GM12872 (cell line): Measurements from ENCODE around the gene RNU1-1.
A peak's percentile ranks its signal among the peaks of the same experiment; 100 is the strongest.
"Not testable (repeated sequence)": the region's sequence is repeated elsewhere in the genome, so short reads cannot be mapped to it uniquely, and the experiment has no call there.

ENCODE experiments used
- TF ChIP-seq, protein P1 (sequence below): IDR thresholded peaks from 3 replicates; pipeline ENCODE4 v1.5.1; 2011; ENCODE audit warnings: low read depth, mild to moderate bottlenecking, low read length, moderate library complexity; ENCODE audit not compliant: insufficient read depth

Gene RNU1-1

DNA sequence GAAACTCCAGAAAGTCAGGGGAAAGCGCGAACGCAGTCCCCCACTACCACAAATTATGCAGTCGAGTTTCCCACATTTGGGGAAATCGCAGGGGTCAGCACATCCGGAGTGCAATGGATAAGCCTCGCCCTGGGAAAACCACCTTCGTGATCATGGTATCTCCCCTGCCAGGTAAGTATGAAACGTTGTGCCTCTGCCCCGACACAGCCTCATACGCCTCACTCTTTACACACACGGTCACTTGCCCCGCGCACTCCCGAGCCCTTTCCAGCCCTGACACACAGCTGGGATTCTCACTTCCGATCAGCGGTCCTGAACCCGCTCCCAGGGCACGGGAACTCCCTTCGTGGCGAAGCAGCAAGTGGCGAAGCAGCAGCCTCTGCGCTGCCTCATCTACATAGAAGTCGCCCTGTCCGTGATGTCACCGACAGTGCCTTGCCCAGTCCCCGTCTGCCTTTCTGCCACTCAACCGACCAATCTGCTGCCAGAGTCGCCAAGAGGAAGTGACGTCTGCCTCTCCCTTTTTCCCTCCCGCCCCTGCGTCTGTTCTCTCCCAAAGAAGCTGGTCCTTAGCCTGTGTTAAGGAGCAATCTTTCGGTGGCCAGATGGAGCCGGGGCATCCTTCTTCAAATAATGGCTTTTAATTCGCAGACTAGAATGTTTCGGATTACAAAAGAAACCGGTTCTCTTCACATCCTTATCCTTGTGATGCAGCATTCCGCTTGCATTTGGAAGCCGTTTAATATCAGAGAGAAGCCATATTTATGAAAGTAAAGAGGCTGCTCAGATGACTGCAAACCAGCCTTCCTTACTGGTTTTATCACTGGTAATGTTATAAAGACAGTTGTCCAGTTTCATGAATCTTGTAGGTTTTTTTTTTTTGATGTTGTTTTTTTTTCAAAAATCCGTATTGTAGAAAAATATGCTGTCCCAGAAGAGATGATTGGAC is at the start of gene RNU1-1:
TSS of gene RNU1-1 (minus strand) at position 179 of the 949 bp plus-strand sequence.
- TF ChIP-seq, protein P1, sequence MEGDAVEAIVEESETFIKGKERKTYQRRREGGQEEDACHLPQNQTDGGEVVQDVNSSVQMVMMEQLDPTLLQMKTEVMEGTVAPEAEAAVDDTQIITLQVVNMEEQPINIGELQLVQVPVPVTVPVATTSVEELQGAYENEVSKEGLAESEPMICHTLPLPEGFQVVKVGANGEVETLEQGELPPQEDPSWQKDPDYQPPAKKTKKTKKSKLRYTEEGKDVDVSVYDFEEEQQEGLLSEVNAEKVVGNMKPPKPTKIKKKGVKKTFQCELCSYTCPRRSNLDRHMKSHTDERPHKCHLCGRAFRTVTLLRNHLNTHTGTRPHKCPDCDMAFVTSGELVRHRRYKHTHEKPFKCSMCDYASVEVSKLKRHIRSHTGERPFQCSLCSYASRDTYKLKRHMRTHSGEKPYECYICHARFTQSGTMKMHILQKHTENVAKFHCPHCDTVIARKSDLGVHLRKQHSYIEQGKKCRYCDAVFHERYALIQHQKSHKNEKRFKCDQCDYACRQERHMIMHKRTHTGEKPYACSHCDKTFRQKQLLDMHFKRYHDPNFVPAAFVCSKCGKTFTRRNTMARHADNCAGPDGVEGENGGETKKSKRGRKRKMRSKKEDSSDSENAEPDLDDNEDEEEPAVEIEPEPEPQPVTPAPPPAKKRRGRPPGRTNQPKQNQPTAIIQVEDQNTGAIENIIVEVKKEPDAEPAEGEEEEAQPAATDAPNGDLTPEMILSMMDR: not testable (repeated sequence)

DNA sequence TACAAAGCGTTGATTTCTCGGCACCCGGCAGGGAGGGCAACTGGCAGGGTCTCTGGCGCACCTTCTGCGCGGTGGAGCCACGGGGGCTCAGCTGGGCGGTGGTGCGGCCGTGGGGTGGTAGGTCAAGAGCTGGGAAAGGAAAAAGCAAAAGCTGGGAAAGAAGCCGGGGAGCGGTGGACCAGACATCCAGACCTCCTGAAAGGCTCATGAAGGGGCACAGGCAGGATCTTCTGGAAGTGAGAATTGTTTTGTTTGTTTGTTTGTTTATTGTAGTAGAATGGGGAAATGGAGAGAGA is 7.2 kb upstream of the RNU1-1 start:
- TF ChIP-seq, protein P1: no peak

DNA sequence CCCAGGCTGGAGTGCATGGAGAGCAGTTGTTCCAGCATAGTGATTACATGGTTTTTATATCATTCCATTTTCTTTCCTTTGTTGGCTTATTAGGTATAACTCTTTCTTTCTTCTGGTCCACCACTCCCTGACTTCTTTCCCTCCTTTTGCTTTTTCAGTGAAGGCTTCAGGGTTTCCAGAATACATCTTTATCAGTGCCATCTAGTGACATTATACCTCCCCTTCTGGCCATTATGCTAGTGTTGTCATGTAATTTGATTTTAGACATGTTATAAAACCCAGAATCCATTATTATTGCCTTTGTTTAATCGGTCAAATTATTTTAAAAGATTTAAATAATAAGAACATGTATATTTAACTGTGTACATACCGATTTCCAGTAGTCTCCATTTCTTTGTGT is 10.6 kb downstream of the RNU1-1 start:
- TF ChIP-seq, protein P1: no peak

DNA sequence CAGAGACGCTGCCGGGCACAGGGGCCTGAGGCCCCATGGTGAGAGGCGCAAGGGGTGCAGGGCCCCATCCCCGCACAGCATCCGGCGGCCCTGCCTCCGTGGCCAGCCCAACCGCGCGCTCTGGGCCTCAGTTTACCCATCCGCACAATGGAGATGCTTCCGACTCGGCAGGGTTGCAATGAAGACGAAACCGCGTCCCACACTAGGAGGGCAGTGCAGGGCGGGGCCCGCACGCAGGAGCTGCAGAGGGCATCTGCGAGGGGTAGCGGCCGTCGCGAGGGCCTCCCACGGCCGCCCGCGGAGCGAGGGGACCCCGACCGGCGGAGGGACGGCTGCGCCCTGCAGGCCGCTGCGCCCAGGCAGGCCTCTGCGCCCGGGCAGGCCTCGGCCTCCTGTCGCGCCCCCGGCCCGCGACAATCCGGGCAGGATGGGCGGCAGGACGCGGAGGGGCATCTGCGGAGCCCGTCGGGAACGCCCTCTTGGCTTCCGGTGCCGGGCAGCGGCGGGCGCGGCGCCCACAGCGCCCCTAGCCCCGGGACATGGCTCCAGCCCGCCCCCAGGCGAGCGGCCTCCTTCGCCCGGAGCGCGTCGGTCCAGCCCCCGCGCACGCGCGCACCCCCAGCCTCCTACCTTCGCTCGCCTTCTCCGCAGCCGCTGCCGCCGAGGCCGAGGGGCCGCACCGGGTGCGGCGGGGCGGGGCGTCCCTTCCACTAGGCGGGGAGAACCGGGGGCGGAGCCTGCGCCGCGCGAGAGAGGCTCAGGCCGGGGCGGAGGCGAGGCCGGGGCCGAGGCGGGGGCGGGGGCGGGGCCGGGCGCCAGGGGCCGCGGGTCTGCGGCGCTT is 15.3 kb downstream of the RNU1-1 start:
- TF ChIP-seq, protein P1: peak; percentile 15; the same call in 1 of the 3 replicates

DNA sequence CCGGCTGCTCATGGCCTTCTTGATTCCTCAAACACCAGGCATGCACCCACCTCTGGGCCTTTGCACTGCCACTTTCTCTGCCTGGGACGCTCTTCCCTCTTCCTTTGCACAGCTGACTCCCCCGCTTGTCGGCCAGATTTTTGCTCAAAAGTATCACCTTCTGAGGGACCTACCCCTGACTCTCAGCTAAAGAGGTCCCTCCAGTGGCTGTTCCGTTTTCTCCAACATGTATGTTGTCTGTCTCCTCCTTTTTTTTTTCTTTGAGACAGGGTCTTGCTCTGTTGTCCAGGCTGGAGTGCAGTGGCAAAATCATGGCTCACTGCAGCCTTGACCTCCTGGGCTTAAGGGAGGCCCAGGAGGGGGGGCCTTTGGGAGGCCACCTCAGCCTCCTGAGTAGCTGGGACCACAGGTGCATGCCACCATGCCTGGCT is 16.6 kb downstream of the RNU1-1 start:
- TF ChIP-seq, protein P1: peak; percentile 7; the same call in 1 of the 3 replicates

DNA sequence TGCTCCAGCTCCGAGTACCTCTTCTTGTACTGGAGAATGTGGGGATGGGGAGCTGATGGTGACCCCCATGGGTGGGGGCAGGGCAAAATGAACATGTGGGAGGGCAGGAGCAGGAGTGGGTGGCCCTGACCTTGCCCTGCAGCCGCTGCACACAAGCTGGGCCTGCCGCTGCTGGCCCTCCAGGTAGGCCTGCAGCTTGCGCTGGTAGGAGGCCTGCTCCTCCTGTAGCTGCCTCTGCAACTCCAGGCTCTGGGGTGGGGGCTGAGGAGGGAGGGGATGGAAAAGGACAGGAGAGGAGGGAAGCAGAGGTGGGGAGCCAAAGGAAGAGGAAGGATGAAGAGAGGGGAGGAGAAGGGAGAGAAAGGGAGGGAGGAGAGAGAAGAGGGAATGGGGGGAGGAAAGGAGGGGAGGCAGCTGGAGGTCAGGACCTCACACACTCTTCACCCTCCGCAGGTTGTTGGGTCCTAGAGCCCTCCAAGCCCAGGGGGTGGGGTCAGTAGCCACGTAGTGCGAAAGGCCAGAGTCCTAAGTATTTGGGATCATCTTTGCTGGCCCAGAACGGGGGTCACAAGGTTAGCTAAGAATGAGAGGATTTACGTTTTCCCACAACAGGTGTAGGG is 22.9 kb downstream of the RNU1-1 start:
- TF ChIP-seq, protein P1: no peak

DNA sequence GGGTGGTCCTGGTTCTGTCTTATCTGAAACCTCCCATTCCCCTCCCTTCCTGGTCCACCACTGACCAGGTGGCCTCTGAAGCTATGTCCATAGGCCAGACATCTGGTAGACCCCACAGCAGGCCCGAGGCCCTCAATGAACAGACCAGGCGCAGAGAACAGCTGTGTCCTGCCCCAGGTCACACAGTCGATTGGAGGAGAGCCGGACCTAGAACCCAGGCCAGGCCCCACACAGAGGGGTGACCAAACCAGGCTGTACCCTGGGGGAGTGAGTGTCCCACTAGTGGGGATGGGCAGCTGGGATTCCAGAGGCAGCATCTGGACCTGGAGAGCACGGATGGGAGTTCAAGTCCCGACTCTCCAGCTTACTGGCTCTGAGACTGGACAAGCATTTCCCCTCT is 29.2 kb downstream of the RNU1-1 start:
- TF ChIP-seq, protein P1: no peak
